OCI-LY1 (cell line): ENCODE data around the gene HSD17B14.

ENCODE experiments used
- H2AFZ ChIP-seq: fragments of 200-600 bp; sonication (generic), shearing (Covaris generic); 2 replicates; pipeline ENCODE4 v1.6.0; 2014; ENCODE audit warnings: antibody characterized with exemption, mild to moderate bottlenecking, low read length
- H3F3A ChIP-seq: fragments of 200-600 bp; sonication (generic), shearing (Covaris generic); 2 replicates; pipeline ENCODE4 v1.6.0; 2014; ENCODE audit warnings: mild to moderate bottlenecking, antibody characterized with exemption, low read length, moderate library complexity; ENCODE audit not compliant: insufficient read depth
- H3K27ac ChIP-seq: fragments of 200-600 bp; sonication (generic); 2 replicates; pipeline ENCODE4 v1.5.1; 2014; ENCODE audit warnings: low read length, mixed run types, mild to moderate bottlenecking, low read depth; ENCODE audit not compliant: poor library complexity, severe bottlenecking
- H3K27me3 ChIP-seq: fragments of 200-600 bp; sonication (generic); 2 replicates; pipeline ENCODE4 v1.6.0; 2014; ENCODE audit warnings: antibody characterized with exemption, mild to moderate bottlenecking, low read length, moderate library complexity; ENCODE audit not compliant: insufficient read depth
- H3K36me3 ChIP-seq: fragments of 200-600 bp; sonication (generic); 2 replicates; pipeline ENCODE4 v1.6.1; 2014; ENCODE audit warnings: mild to moderate bottlenecking, antibody characterized with exemption, low read length, moderate library complexity, mixed read lengths; ENCODE audit not compliant: insufficient read depth
- H3K4me1 ChIP-seq: fragments of 200-600 bp; sonication (generic); 2 replicates; pipeline ENCODE4 v1.5.1; 2014; ENCODE audit warnings: mild to moderate bottlenecking, low read length, moderate library complexity; ENCODE audit not compliant: insufficient read depth, severe bottlenecking
- H3K4me2 ChIP-seq: fragments of 200-600 bp; sonication (generic), shearing (Covaris generic); 2 replicates; pipeline ENCODE4 v1.6.1; 2014; ENCODE audit warnings: low read length
- H3K4me3 ChIP-seq: fragments of 200-600 bp; sonication (generic); 2 replicates; pipeline ENCODE4 v1.5.1; 2014; ENCODE audit warnings: low read length, low read depth, mild to moderate bottlenecking, mixed read lengths; ENCODE audit not compliant: poor library complexity, severe bottlenecking
- H3K79me2 ChIP-seq: fragments of 200-600 bp; shearing (Covaris generic); 2 replicates; pipeline ENCODE4 v1.6.1; 2016; ENCODE audit warnings: mixed run types, low read length, mixed read lengths; ENCODE audit not compliant: insufficient read depth
- H3K9ac ChIP-seq: fragments of 200-600 bp; sonication (generic), shearing (Covaris generic); 2 replicates; pipeline ENCODE4 v1.6.1; 2014; ENCODE audit warnings: mild to moderate bottlenecking, low read length, mixed read lengths
- H3K9me2 ChIP-seq: fragments of 200-600 bp; sonication (generic), shearing (Covaris generic); 2 replicates; pipeline ENCODE4 v1.6.1; 2014; ENCODE audit warnings: low read depth, mild to moderate bottlenecking, low read length, mixed read lengths
- H3K9me3 ChIP-seq: fragments of 200-600 bp; shearing (Covaris generic); 2 replicates; pipeline ENCODE4 v1.6.1; 2014; ENCODE audit warnings: low read length, mixed read lengths
- H4K20me1 ChIP-seq: fragments of 200-600 bp; sonication (generic), shearing (Covaris generic); 2 replicates; pipeline ENCODE4 v1.6.0; 2016; ENCODE audit warnings: mild to moderate bottlenecking, low read length; ENCODE audit not compliant: insufficient read depth
- EZH2 ChIP-seq: fragments of 200-600 bp; sonication (generic), shearing (Covaris generic); IDR thresholded peaks from 2 replicates; pipeline ENCODE4 v1.8.0; 2017; ENCODE audit warnings: borderline replicate concordance, mixed run types, mild to moderate bottlenecking, antibody characterized with exemption, low read length, moderate library complexity, mixed read lengths
- TF ChIP-seq, protein P1 (sequence below): fragments of 200-600 bp; sonication (generic), shearing (Covaris generic); IDR thresholded peaks from 2 replicates; pipeline ENCODE4 v1.5.1; 2017; ENCODE audit warnings: mild to moderate bottlenecking, antibody characterized with exemption, low read length, moderate library complexity, mixed read lengths

The HSD17B14 gene

GRCh38 chr19:48819366-48819816 is 16.9 kb downstream of the HSD17B14 start:
- Histone ChIP-seq H3K9ac (no peak overlapping the region), H3K79me2 (no peaks in the 10 kb centered on the region), H3K27ac (no peak overlapping the region)

GRCh38 chr19:48818234-48818820 is 18.0 kb downstream of the HSD17B14 start:
- Histone ChIP-seq H3K9me2 (no peaks in the 10 kb centered on the region), H3K4me1 (peaks cover 4% of the 10 kb centered on the region), H3K4me2 (no peak overlapping the region), H3K4me3 (no peak overlapping the region), H2AFZ (no peak overlapping the region), H3F3A (no peaks in the 10 kb centered on the region), H3K9me3 (no peaks in the 10 kb centered on the region), H3K27ac (no peak overlapping the region), H3K36me3 (no peaks in the 10 kb centered on the region), H3K79me2 (no peaks in the 10 kb centered on the region), H3K27me3 (no peaks in the 10 kb centered on the region), H4K20me1 (no peaks in the 10 kb centered on the region), H3K9ac (no peak overlapping the region)
- no peak for TF ChIP-seq EZH2
- TF ChIP-seq, protein P1, sequence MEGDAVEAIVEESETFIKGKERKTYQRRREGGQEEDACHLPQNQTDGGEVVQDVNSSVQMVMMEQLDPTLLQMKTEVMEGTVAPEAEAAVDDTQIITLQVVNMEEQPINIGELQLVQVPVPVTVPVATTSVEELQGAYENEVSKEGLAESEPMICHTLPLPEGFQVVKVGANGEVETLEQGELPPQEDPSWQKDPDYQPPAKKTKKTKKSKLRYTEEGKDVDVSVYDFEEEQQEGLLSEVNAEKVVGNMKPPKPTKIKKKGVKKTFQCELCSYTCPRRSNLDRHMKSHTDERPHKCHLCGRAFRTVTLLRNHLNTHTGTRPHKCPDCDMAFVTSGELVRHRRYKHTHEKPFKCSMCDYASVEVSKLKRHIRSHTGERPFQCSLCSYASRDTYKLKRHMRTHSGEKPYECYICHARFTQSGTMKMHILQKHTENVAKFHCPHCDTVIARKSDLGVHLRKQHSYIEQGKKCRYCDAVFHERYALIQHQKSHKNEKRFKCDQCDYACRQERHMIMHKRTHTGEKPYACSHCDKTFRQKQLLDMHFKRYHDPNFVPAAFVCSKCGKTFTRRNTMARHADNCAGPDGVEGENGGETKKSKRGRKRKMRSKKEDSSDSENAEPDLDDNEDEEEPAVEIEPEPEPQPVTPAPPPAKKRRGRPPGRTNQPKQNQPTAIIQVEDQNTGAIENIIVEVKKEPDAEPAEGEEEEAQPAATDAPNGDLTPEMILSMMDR: no peak

More at GRCh38 chr19:48819366-48819816, 16.9 kb downstream of the HSD17B14 start:
- H3K27me3 ChIP-seq: no peaks in the 10 kb centered on the region
- no peaks in the 10 kb centered on the region for H3F3A ChIP-seq
- no peaks in the 10 kb centered on the region for H4K20me1 ChIP-seq
- H3K36me3 ChIP-seq: no peaks in the 10 kb centered on the region
- H3K9me2 ChIP-seq: no peaks in the 10 kb centered on the region
- TF ChIP-seq, protein P1: no peak
- no peak for TF ChIP-seq EZH2
- no peaks in the 10 kb centered on the region for H3K9me3 ChIP-seq
- no peak overlapping the region for H3K4me3 ChIP-seq
- H3K4me1 ChIP-seq: peaks cover 4% of the 10 kb centered on the region
- no peak overlapping the region for H3K4me2 ChIP-seq
- no peak overlapping the region for H2AFZ ChIP-seq

DNA sequence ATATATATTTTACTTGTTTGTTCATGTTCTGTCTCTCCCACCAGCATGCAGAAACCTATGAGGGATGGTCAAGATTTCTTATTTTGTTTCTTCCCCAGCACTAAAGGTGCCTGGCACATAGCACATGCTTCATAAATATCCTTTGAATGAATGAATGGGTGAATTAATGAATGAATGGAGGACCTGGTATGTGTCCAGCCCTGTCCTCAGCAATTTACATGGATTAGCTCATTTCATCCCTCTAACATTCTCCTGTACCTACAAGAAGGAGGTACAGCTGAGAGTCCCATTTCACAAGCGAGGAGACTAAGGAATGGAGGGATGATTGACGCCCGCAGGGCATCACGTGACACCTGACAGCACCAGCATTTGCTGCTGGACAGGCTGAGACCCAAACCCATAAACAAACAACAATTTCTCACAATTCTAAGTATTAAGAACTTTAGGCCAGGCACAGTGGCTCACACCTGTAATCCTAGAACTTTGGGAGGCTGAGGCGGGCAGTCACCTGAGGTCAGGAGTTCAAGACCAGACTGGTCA is 18.6 kb downstream of the HSD17B14 start:
- TF ChIP-seq, protein P1: no peak
- TF ChIP-seq EZH2: no peak
- Histone ChIP-seq H2AFZ (no peak overlapping the region), H3K79me2 (no peaks in the 10 kb centered on the region), H3K36me3 (no peaks in the 10 kb centered on the region), H3K27ac (no peak overlapping the region), H3F3A (no peaks in the 10 kb centered on the region), H3K4me1 (peaks cover 5% of the 10 kb centered on the region), H3K27me3 (no peaks in the 10 kb centered on the region), H4K20me1 (no peaks in the 10 kb centered on the region), H3K4me3 (no peak overlapping the region), H3K4me2 (no peak overlapping the region), H3K9me2 (no peaks in the 10 kb centered on the region), H3K9me3 (no peaks in the 10 kb centered on the region), H3K9ac (no peak overlapping the region)
